Measurements from ENCODE around the gene NRIP3.

- TF ChIP-seq CTCF (IDR thresholded peaks at IDR 0.05; ENCODE audit: low read length), result no peak
- TF ChIP-seq EZH2 (IDR thresholded peaks at IDR 0.05; ENCODE audit: borderline replicate concordance, low read length), result no peak
These were observed 46.2 kb upstream of the NRIP3 start for GRCh38 chr11:9049959-9050358.
